Karpas-422 (cell line): ENCODE data around the gene ANKRD6. TPM values are rescaled to one million over a fixed set of nuclear protein-coding genes. Genes with fewer than 3 reads are reported as not detected.

Experiments used
- DNase-seq: peaks from one replicate; pipeline ENCODE4 v3.0.0-alpha.2; 2015
- H2AFZ ChIP-seq: fragments of 200-600 bp; sonication (generic); 2 replicates; pipeline ENCODE4 v1.6.1; 2014; ENCODE audit warnings: antibody characterized with exemption, low read length, mixed read lengths
- H3K27ac ChIP-seq: fragments of 200-600 bp; sonication (generic); 2 replicates; pipeline ENCODE4 v1.5.1; 2014; ENCODE audit warnings: mild to moderate bottlenecking, low read length, moderate library complexity
- H3K27me3 ChIP-seq: fragments of 200-600 bp; sonication (generic); 2 replicates; pipeline ENCODE4 v1.6.1; 2014; ENCODE audit warnings: low read length, mixed read lengths
- H3K36me3 ChIP-seq: fragments of 200-600 bp; sonication (generic); 2 replicates; pipeline ENCODE4 v1.6.1; 2014; ENCODE audit warnings: low read length, mixed read lengths; ENCODE audit not compliant: insufficient read depth
- H3K4me1 ChIP-seq: fragments of 200-600 bp; sonication (generic); 2 replicates; pipeline ENCODE4 v1.6.1; 2014; ENCODE audit warnings: mild to moderate bottlenecking, low read length, mixed read lengths
- H3K4me2 ChIP-seq: fragments of 200-600 bp; sonication (generic); 2 replicates; pipeline ENCODE4 v1.6.1; 2014; ENCODE audit warnings: low read length, low read depth, mild to moderate bottlenecking; ENCODE audit not compliant: poor library complexity, severe bottlenecking
- H3K4me3 ChIP-seq: fragments of 200-600 bp; sonication (generic); 2 replicates; pipeline ENCODE4 v1.5.1; 2014; ENCODE audit warnings: mild to moderate bottlenecking, antibody characterized with exemption, low read length, mixed read lengths
- H3K79me2 ChIP-seq: fragments of 200-600 bp; sonication (generic); 2 replicates; pipeline ENCODE4 v1.6.1; 2014; ENCODE audit warnings: mild to moderate bottlenecking, low read length, mixed read lengths
- H3K9ac ChIP-seq: fragments of 200-600 bp; sonication (generic); 2 replicates; pipeline ENCODE4 v1.6.0; 2014; ENCODE audit warnings: low read length
- H3K9me2 ChIP-seq: fragments of 200-600 bp; sonication (generic), shearing (Covaris generic); replicated peaks from 2 replicates; pipeline ENCODE4 v1.6.0; 2014; ENCODE audit warnings: mild to moderate bottlenecking, low read length, moderate library complexity; ENCODE audit not compliant: insufficient read depth
- H3K9me3 ChIP-seq: fragments of 300-700, 200-600 bp; sonication (generic); 2 replicates; pipeline ENCODE4 v1.6.1; 2014; ENCODE audit warnings: low read length, mixed read lengths
- H4K20me1 ChIP-seq: fragments of 200-600 bp; sonication (generic); 2 replicates; pipeline ENCODE4 v1.6.1; 2014; ENCODE audit warnings: mild to moderate bottlenecking, antibody characterized with exemption, low read length, low read depth; ENCODE audit not compliant: insufficient read depth
- total RNA-seq: library from RNA; depleted of rRNA; stranded (reverse); fragments of >200 nt; shearing (Covaris generic); gene quantifications from 2 replicates; pipeline ENCODE4 v1.2.3, GENCODE V29; 2014; ENCODE audit warnings: low replicate concordance

The ANKRD6 gene
- total RNA-seq, 1 experiment from 2014 or later, result not detected

GRCh38 chr6:89443658-89444057 is 10.7 kb downstream of the ANKRD6 start:
- no peak for DNase-seq
- no peaks in the 10 kb centered on the region for H3K27me3 ChIP-seq
- H3K9me2 ChIP-seq, result no peaks in the 10 kb centered on the region
- no peaks in the 10 kb centered on the region for H3K9me3 ChIP-seq
- no peak overlapping the region for H3K4me3 ChIP-seq
- no peaks in the 10 kb centered on the region for H3K36me3 ChIP-seq
- no peak overlapping the region for H3K4me2 ChIP-seq
- no peaks in the 10 kb centered on the region for H3K4me1 ChIP-seq
- H3K79me2 ChIP-seq, result no peaks in the 10 kb centered on the region
- no peak overlapping the region for H3K9ac ChIP-seq
- H4K20me1 ChIP-seq, result no peaks in the 10 kb centered on the region
- H3K27ac ChIP-seq, result no peak overlapping the region
- H2AFZ ChIP-seq, result no peak overlapping the region

GRCh38 chr6:89449193-89449592 is 16.2 kb downstream of the ANKRD6 start:
- no peaks in the 10 kb centered on the region for H3K36me3 ChIP-seq
- H3K4me2 ChIP-seq, result no peak overlapping the region
- no peaks in the 10 kb centered on the region for H3K9me2 ChIP-seq
- no peak overlapping the region for H2AFZ ChIP-seq
- H4K20me1 ChIP-seq, result no peaks in the 10 kb centered on the region
- no peaks in the 10 kb centered on the region for H3K27me3 ChIP-seq
- DNase-seq, result no peak
- no peak overlapping the region for H3K9ac ChIP-seq
- no peak overlapping the region for H3K4me3 ChIP-seq
- no peak overlapping the region for H3K27ac ChIP-seq
- H3K79me2 ChIP-seq, result no peaks in the 10 kb centered on the region
- no peaks in the 10 kb centered on the region for H3K4me1 ChIP-seq
- no peaks in the 10 kb centered on the region for H3K9me3 ChIP-seq

- H3K4me2 ChIP-seq, result no peak overlapping the region
- no peaks in the 10 kb centered on the region for H3K27me3 ChIP-seq
- H3K9ac ChIP-seq, result no peak overlapping the region
- no peaks in the 10 kb centered on the region for H3K9me3 ChIP-seq
- H3K79me2 ChIP-seq, result no peaks in the 10 kb centered on the region
- no peaks in the 10 kb centered on the region for H3K36me3 ChIP-seq
- no peak overlapping the region for H3K4me3 ChIP-seq
- no peaks in the 10 kb centered on the region for H4K20me1 ChIP-seq
- DNase-seq, result no peak
- no peaks in the 10 kb centered on the region for H3K9me2 ChIP-seq
- H2AFZ ChIP-seq, result no peak overlapping the region
- H3K4me1 ChIP-seq, result no peaks in the 10 kb centered on the region
- H3K27ac ChIP-seq, result no peak overlapping the region
Measured at GRCh38 chr6:89452281-89452680, 19.3 kb downstream of the ANKRD6 start.

- Histone ChIP-seq H3K4me1 (no peaks in the 10 kb centered on the region), H3K9me3 (no peaks in the 10 kb centered on the region), H3K79me2 (no peaks in the 10 kb centered on the region), H3K27me3 (no peaks in the 10 kb centered on the region), H3K9ac (no peak overlapping the region), H4K20me1 (no peaks in the 10 kb centered on the region), H3K27ac (no peak overlapping the region), H3K4me2 (no peak overlapping the region), H2AFZ (no peak overlapping the region), H3K4me3 (no peak overlapping the region), H3K36me3 (no peaks in the 10 kb centered on the region), H3K9me2 (peaks cover 3% of the 10 kb centered on the region; the same call in 1 of the 2 replicates)
- DNase-seq, result peak; percentile 49
Measured at GRCh38 chr6:89454300-89454699, 21.3 kb downstream of the ANKRD6 start.

- no peak overlapping the region for H3K4me2 ChIP-seq
- DNase-seq, result peak; percentile 52
- no peak overlapping the region for H3K27ac ChIP-seq
- no peak overlapping the region for H2AFZ ChIP-seq
- no peak overlapping the region for H3K4me3 ChIP-seq
- H3K9ac ChIP-seq, result no peak overlapping the region
- H3K79me2 ChIP-seq, result no peaks in the 10 kb centered on the region
- no peaks in the 10 kb centered on the region for H3K27me3 ChIP-seq
- no peaks in the 10 kb centered on the region for H4K20me1 ChIP-seq
- H3K9me3 ChIP-seq, result no peaks in the 10 kb centered on the region
- H3K9me2 ChIP-seq, result peaks cover 3% of the 10 kb centered on the region; the same call in 1 of the 2 replicates
- no peaks in the 10 kb centered on the region for H3K36me3 ChIP-seq
- H3K4me1 ChIP-seq, result no peaks in the 10 kb centered on the region
Measured at GRCh38 chr6:89458704-89459103, 25.8 kb downstream of the ANKRD6 start.

GRCh38 chr6:89459501-89459900 is 26.5 kb downstream of the ANKRD6 start:
- no peaks in the 10 kb centered on the region for H4K20me1 ChIP-seq
- no peaks in the 10 kb centered on the region for H3K36me3 ChIP-seq
- no peaks in the 10 kb centered on the region for H3K9me3 ChIP-seq
- no peak overlapping the region for H3K4me2 ChIP-seq
- H3K9ac ChIP-seq, result no peak overlapping the region
- no peaks in the 10 kb centered on the region for H3K27me3 ChIP-seq
- no peaks in the 10 kb centered on the region for H3K4me1 ChIP-seq
- peaks cover 3% of the 10 kb centered on the region; the same call in 1 of the 2 replicates for H3K9me2 ChIP-seq
- H2AFZ ChIP-seq, result no peak overlapping the region
- no peak overlapping the region for H3K4me3 ChIP-seq
- no peak overlapping the region for H3K27ac ChIP-seq
- DNase-seq, result no peak
- no peaks in the 10 kb centered on the region for H3K79me2 ChIP-seq

GRCh38 chr6:89460713-89461112 is 27.8 kb downstream of the ANKRD6 start:
- Histone ChIP-seq H4K20me1 (no peaks in the 10 kb centered on the region), H2AFZ (no peak overlapping the region), H3K4me3 (no peak overlapping the region), H3K9me3 (no peaks in the 10 kb centered on the region), H3K4me2 (no peak overlapping the region), H3K27me3 (no peaks in the 10 kb centered on the region), H3K9me2 (peaks cover 3% of the 10 kb centered on the region; the same call in 1 of the 2 replicates), H3K79me2 (no peaks in the 10 kb centered on the region), H3K36me3 (no peaks in the 10 kb centered on the region), H3K4me1 (no peaks in the 10 kb centered on the region), H3K27ac (no peak overlapping the region), H3K9ac (no peak overlapping the region)
- DNase-seq, result no peak

GRCh38 chr6:89462503-89462902 is 29.6 kb downstream of the ANKRD6 start:
- no peak overlapping the region for H3K9ac ChIP-seq
- peaks cover 3% of the 10 kb centered on the region; the same call in 1 of the 2 replicates for H3K9me2 ChIP-seq
- no peak overlapping the region for H2AFZ ChIP-seq
- no peak overlapping the region for H3K4me2 ChIP-seq
- no peaks in the 10 kb centered on the region for H3K27me3 ChIP-seq
- no peaks in the 10 kb centered on the region for H4K20me1 ChIP-seq
- no peak for DNase-seq
- H3K9me3 ChIP-seq, result no peaks in the 10 kb centered on the region
- H3K79me2 ChIP-seq, result no peaks in the 10 kb centered on the region
- H3K27ac ChIP-seq, result no peak overlapping the region
- H3K4me3 ChIP-seq, result no peak overlapping the region
- H3K4me1 ChIP-seq, result no peaks in the 10 kb centered on the region
- H3K36me3 ChIP-seq, result no peaks in the 10 kb centered on the region

GRCh38 chr6:89464295-89464694 is 31.3 kb downstream of the ANKRD6 start:
- H2AFZ ChIP-seq, result no peak overlapping the region
- no peaks in the 10 kb centered on the region for H3K79me2 ChIP-seq

More at GRCh38 chr6:89464295-89464694, 31.3 kb downstream of the ANKRD6 start:
- Histone ChIP-seq H3K9me3 (no peaks in the 10 kb centered on the region), H3K4me1 (no peaks in the 10 kb centered on the region), H3K4me3 (no peak overlapping the region), H3K9ac (no peak overlapping the region), H3K4me2 (no peak overlapping the region), H3K36me3 (no peaks in the 10 kb centered on the region), H3K27ac (no peak overlapping the region), H4K20me1 (no peaks in the 10 kb centered on the region), H3K9me2 (no peaks in the 10 kb centered on the region), H3K27me3 (no peaks in the 10 kb centered on the region)
- no peak for DNase-seq
